Measurements from ENCODE around the gene DDIT4.
"Not testable (repeated sequence)": the region's sequence is repeated elsewhere in the genome, so short reads cannot be mapped to it uniquely, and the experiment has no call there.

Gene DDIT4

DNA sequence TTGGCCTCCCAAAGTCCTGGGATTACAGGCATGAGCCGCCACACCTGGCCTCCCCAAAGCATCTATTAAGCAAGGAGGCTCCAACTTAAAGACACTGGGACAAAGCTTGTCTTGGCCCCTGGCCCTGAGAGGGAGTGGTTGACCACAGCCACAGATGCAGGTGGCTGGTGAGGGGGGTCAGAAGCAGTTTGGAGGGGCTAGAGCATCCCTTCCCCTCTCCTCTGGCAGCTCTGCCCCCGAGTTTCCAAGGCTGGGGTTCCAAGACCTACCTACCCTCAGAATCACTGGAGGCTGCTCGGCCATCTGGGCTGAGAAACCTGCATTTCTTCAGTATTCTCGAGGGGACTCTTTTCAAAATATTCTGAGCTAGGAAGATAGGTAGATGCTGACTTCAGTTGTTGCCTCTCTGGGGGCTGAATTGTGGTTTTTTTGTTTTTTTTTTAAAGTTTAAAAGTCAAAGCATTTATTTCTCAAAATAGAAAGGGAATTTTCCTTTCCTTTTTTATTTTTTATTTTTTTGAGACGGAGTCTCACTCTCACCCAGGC lies 32.6 kb downstream of the DDIT4 start:
- TF ChIP-seq, protein P1, sequence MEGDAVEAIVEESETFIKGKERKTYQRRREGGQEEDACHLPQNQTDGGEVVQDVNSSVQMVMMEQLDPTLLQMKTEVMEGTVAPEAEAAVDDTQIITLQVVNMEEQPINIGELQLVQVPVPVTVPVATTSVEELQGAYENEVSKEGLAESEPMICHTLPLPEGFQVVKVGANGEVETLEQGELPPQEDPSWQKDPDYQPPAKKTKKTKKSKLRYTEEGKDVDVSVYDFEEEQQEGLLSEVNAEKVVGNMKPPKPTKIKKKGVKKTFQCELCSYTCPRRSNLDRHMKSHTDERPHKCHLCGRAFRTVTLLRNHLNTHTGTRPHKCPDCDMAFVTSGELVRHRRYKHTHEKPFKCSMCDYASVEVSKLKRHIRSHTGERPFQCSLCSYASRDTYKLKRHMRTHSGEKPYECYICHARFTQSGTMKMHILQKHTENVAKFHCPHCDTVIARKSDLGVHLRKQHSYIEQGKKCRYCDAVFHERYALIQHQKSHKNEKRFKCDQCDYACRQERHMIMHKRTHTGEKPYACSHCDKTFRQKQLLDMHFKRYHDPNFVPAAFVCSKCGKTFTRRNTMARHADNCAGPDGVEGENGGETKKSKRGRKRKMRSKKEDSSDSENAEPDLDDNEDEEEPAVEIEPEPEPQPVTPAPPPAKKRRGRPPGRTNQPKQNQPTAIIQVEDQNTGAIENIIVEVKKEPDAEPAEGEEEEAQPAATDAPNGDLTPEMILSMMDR (IDR thresholded peaks at IDR 0.05; ENCODE audit: low read depth, low read length), result no peak
- no peak overlapping the region for H3K4me3 ChIP-seq (ENCODE audit: low read depth, low read length)

DNA sequence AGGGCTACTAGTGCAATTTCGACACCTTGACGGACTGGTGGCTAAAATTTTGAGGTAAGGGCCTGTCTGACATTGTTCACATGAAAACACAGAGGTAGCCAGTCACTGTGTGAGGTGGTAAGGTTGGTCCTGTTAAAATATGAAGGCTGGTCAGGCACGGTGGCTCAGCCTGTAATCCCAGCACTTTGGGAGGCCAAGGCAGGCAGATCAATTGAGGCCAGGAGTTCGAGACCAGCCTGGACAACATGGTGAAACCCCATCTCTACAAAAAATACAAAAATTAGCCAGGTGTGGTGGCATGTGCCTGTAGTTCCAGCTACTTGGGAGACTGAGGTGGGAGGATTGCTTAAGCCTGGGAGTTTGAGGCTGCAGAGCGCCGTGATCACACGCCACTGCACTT lies 34.0 kb downstream of the DDIT4 start:
- not testable (repeated sequence) for H3K4me3 ChIP-seq (ENCODE audit: low read depth, low read length)

DNA sequence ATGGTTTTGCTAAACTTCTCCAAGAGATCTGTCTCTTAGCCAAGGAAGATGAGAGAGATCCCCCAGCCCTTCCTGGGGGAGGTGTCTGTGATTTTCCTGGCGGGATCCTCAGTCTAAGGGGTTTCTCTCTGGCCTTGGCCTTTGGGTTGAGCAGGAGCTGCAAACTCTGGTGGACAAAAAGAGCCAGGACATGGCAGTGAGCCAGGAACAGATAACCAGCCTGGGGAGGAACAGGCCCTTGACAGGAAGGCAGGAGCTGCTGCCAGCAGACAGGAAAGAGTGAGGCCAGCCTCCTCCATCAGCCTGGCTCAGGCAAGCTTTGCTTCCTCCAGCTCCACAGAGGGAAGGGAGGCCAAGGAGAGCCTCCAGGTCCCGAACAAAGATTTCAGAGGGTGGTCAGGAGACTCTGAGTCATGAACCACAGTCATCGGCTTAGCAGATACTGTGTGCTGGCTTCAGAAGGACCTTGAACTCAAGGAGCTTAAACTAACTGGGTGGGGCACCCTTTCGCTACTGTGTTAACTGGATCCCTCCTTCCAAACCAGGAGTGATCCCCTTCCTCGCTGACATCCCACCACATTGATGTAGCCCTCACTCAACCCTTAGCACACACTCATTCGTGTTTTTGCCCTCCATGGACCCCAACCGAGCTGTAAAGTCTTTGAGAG lies 34.7 kb downstream of the DDIT4 start:
- H3K4me3 ChIP-seq (ENCODE audit: low read depth, low read length), result no peak overlapping the region
- TF ChIP-seq, protein P1 (IDR thresholded peaks at IDR 0.05; ENCODE audit: low read depth, low read length), result no peak

DNA sequence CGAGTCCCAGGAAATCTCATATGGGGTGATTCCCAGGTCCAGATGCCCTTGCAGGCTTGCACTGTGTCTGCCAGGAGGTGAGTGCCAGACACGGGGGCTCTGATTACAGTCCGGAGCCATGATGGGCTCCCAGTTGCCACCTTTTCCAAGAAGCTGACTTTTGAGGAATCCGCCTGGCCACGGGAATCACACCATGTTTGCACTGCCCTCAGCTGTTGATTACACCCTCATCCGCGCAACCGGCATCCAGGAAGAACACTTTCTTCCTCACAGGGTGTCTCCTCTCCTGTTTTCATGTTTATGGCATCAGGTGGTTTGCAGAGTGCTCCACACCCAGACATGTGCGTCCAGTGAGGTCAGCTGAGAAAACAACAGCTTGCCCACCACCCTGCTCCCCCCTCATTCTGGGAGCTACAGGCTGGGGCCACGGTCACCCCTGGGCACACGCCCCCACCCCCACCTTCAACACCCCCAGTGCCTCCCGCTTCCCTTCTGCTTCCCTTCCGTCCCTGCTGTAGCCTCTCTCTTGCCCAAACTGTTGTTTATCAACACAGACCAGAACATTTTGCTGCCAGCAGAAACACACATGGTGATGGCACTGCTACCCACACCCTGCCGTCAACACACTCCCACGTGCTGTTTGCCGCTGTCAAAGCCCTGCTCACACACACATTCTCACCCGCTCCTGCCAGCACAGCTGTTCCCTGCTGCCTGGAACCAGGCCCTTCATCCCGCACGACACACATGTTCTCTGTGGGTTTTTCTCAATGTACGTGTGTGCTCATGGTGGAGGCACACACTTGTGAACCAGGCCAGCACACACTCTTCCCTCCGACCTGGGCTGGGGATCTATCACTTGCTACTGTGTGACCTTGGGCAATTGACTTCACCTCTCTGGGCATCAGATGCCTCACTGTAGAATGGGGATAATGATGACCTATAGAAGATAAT lies 35.8 kb downstream of the DDIT4 start:
- no peak overlapping the region for H3K4me3 ChIP-seq (ENCODE audit: low read depth, low read length)

DNA sequence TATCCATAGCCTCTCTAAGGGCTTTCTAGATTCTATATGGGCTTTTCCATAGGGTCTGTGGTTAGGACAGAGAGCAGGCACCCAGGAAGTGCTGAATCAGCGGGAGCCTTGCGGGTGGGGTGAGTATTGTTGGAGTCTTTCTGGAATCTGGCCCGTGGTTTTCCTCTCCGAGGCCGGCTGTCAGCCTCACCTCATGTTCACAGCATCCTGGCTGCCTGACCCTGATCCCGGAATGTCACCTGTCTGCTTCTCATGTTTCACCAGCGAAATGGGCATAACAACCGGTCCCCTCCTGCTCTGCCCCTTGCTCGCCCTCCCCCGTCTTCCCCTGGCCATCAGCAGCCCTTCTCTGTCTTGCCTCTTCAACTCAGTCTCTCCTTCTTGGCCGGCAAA lies 36.5 kb downstream of the DDIT4 start:
- no peak overlapping the region for H3K4me3 ChIP-seq (ENCODE audit: low read depth, low read length)
- TF ChIP-seq, protein P1 (IDR thresholded peaks at IDR 0.05; ENCODE audit: low read depth, low read length), result no peak

More for the DNA sequence above, 35.8 kb downstream of the DDIT4 start:
- TF ChIP-seq, protein P1 (IDR thresholded peaks at IDR 0.05; ENCODE audit: low read depth, low read length), result no peak

DNA sequence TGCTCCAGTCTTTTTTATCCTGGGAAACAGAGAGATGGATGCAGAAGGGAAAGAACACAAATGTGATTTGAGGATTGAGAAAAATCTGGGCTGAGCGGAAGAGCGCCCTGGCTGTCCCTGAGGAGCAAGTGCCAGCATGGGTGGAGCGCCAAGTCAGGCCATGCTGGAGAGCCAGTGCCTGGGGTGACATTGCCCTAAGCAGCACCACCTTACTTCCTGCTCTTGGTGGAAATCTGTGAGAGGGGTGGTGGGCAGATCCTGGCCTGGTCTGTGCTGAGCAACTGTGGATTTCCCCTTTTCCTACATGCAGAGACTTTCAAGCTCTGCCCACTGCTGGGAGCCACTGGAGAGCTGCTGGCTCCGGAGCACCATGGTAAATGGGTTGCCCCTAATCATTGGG lies 36.9 kb downstream of the DDIT4 start:
- TF ChIP-seq, protein P1 (IDR thresholded peaks at IDR 0.05; ENCODE audit: low read depth, low read length), result no peak
- H3K4me3 ChIP-seq (ENCODE audit: low read depth, low read length), result no peak overlapping the region

DNA sequence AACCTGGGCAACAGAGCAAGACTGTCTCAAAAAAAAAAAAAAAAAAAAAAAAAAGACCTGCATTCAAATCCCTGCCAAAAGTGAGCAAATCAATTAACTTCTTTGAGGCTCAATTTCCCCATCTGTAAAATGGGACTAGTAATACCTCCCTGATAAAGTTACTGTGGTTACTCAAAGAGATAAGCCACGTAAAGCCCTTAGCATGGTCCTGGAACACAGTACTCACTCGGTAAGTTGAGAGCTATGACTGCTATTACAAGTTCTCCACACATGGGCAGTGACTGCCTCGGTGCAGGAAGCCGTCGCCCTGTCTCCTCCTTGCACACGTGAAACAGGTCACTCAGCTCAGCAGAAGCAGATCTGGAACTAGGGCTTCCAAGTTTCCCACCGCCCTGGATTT lies 37.9 kb downstream of the DDIT4 start:
- no peak overlapping the region for H3K4me3 ChIP-seq (ENCODE audit: low read depth, low read length)
- TF ChIP-seq, protein P1 (IDR thresholded peaks at IDR 0.05; ENCODE audit: low read depth, low read length), result no peak
